Trophoblast cell (in vitro differentiated cells and primary cell): ENCODE data around the gene TBRG1.

Source experiments
- DNase-seq, 2 donors: peaks; one replicate each; pipeline ENCODE4 v3.0.0-alpha.2; 2016
- H2AFZ ChIP-seq: 2 replicates; pipeline ENCODE4 v1.6.1; 2013; ENCODE audit warnings: low read length, moderate library complexity, mild to moderate bottlenecking; ENCODE audit not compliant: insufficient read depth, poor library complexity
- H2AK5ac ChIP-seq: 2 replicates; pipeline ENCODE4 v1.6.1; 2013; ENCODE audit warnings: mild to moderate bottlenecking, low read length
- H2BK120ac ChIP-seq: 2 replicates; pipeline ENCODE4 v1.6.1; 2013; ENCODE audit warnings: low read length, mild to moderate bottlenecking, moderate library complexity; ENCODE audit not compliant: insufficient read depth, poor library complexity
- H2BK12ac ChIP-seq: 2 replicates; pipeline ENCODE4 v1.6.1; 2013; ENCODE audit warnings: mild to moderate bottlenecking, low read length, moderate library complexity
- H2BK5ac ChIP-seq: 2 replicates; pipeline ENCODE4 v1.6.1; 2013; ENCODE audit warnings: low read length, low read depth, moderate library complexity, mild to moderate bottlenecking; ENCODE audit not compliant: poor library complexity
- H3K14ac ChIP-seq: 2 replicates; pipeline ENCODE4 v1.6.1; 2013; ENCODE audit warnings: mild to moderate bottlenecking, low read length
- H3K18ac ChIP-seq: 2 replicates; pipeline ENCODE4 v1.6.1; 2013; ENCODE audit warnings: mild to moderate bottlenecking, low read length
- H3K23ac ChIP-seq: 2 replicates; pipeline ENCODE4 v1.6.1; 2013; ENCODE audit warnings: low read length
- H3K27ac ChIP-seq: 2 replicates; pipeline ENCODE4 v1.5.1; 2013; ENCODE audit warnings: low read depth, mild to moderate bottlenecking, inconsistent platforms, low read length, moderate library complexity
- H3K27me3 ChIP-seq: 2 replicates; pipeline ENCODE4 v1.6.1; 2013; ENCODE audit warnings: inconsistent platforms, mild to moderate bottlenecking, low read length, moderate library complexity; ENCODE audit not compliant: insufficient read depth
- H3K36me3 ChIP-seq, 2 experiments: 1 replicate in 1 of 2; 2 replicates in 1 of 2; pipeline ENCODE4 v1.6.1; 2013; ENCODE audit warnings: low read length in 2 of 2, mild to moderate bottlenecking in 2 of 2, moderate library complexity in 1 of 2; ENCODE audit not compliant: insufficient read depth in 2 of 2, control insufficient read depth in 1 of 2
- H3K4ac ChIP-seq: 2 replicates; pipeline ENCODE4 v1.6.1; 2013; ENCODE audit warnings: low read depth, mild to moderate bottlenecking, low read length, moderate library complexity
- H3K4me1 ChIP-seq, 2 experiments: 1 replicate in 1 of 2; 2 replicates in 1 of 2; pipeline ENCODE4 v1.6.1; 2013; ENCODE audit warnings: low read length in 2 of 2, mild to moderate bottlenecking in 2 of 2, moderate library complexity in 1 of 2; ENCODE audit not compliant: insufficient read depth in 2 of 2, control insufficient read depth in 1 of 2
- H3K4me2 ChIP-seq: 2 replicates; pipeline ENCODE4 v1.6.1; 2013; ENCODE audit warnings: inconsistent platforms, mild to moderate bottlenecking, low read length, moderate library complexity
- H3K4me3 ChIP-seq: 2 replicates; pipeline ENCODE4 v1.5.1; 2013; ENCODE audit warnings: mild to moderate bottlenecking, low read depth, low read length, inconsistent platforms
- H3K79me1 ChIP-seq: one replicate; pipeline ENCODE4 v1.6.1; 2013; ENCODE audit warnings: low read length
- H3K79me2 ChIP-seq: 2 replicates; pipeline ENCODE4 v1.6.1; 2013; ENCODE audit warnings: low read length, mild to moderate bottlenecking; ENCODE audit not compliant: control insufficient read depth, insufficient read depth, poor library complexity
- H3K9ac ChIP-seq: 2 replicates; pipeline ENCODE4 v1.6.1; 2013; ENCODE audit warnings: mild to moderate bottlenecking, low read length
- H3K9me3 ChIP-seq: 2 replicates; pipeline ENCODE4 v1.6.1; 2013; ENCODE audit warnings: low read depth, mild to moderate bottlenecking, control low read depth, inconsistent platforms, low read length; ENCODE audit not compliant: insufficient read depth
- H4K12ac ChIP-seq: 2 replicates; pipeline ENCODE4 v1.6.1; 2013; ENCODE audit warnings: low read depth, mild to moderate bottlenecking, low read length, moderate library complexity
- H4K8ac ChIP-seq: 2 replicates; pipeline ENCODE4 v1.6.1; 2013; ENCODE audit warnings: low read depth, mild to moderate bottlenecking, low read length, moderate library complexity
- H4K91ac ChIP-seq: one replicate; pipeline ENCODE4 v1.6.1; 2013; ENCODE audit warnings: low read depth, mild to moderate bottlenecking, low read length, moderate library complexity
- WGBS: extraction: QIAGEN DNeasy Blood & Tissue Kit; methylation state at CpG from one replicate; pipeline ENCODE4 v1.1.7; 2013; ENCODE audit warnings: missing lambda C conversion rate; ENCODE audit not compliant: insufficient read length, insufficient coverage; ENCODE audit errors: extremely low coverage; 5-methylcytosine and 5-hydroxymethylcytosine counted together

TBRG1 gene

GRCh38 chr11:124643042-124643604, 20.5 kb downstream of the TBRG1 start:
- Histone ChIP-seq H3K4me1 (peaks cover 0 to 3% of the 10 kb centered on the region in 2 experiments), H3K14ac (no peak overlapping the region), H3K4me3 (no peak overlapping the region), H4K12ac (no peak overlapping the region), H3K79me1 (no peaks in the 10 kb centered on the region), H2BK120ac (no peak overlapping the region), H4K8ac (no peak overlapping the region), H2AFZ (no peak overlapping the region), H3K23ac (no peak overlapping the region), H3K4me2 (no peak overlapping the region), H3K4ac (no peak overlapping the region), H2BK12ac (no peak overlapping the region), H3K36me3 (peaks cover 0 to 5% of the 10 kb centered on the region in 2 experiments), H3K27ac (no peak overlapping the region), H2AK5ac (no peak overlapping the region), H3K9ac (no peak overlapping the region), H3K9me3 (peaks cover 2% of the 10 kb centered on the region), H3K27me3 (no peaks in the 10 kb centered on the region), H4K91ac (no peak overlapping the region), H3K79me2 (no peaks in the 10 kb centered on the region), H2BK5ac (no peak overlapping the region), H3K18ac (no peak overlapping the region)
- no CpG with 5 or more reads among the region's 10 CpGs for WGBS
- no peak for DNase-seq

- H3K9ac ChIP-seq: no peak overlapping the region
- H2BK120ac ChIP-seq: no peak overlapping the region
- H2BK5ac ChIP-seq: no peak overlapping the region
- no peak overlapping the region for H2AK5ac ChIP-seq
- H3K9me3 ChIP-seq: peaks cover 2% of the 10 kb centered on the region
- DNase-seq: peak in 1 of 2 donors; percentile 5
- H3K14ac ChIP-seq: no peak overlapping the region
- H2AFZ ChIP-seq: no peak overlapping the region
- H3K79me1 ChIP-seq: no peaks in the 10 kb centered on the region
- no peaks in the 10 kb centered on the region for H3K79me2 ChIP-seq
- H3K4me1 ChIP-seq: peaks cover 0 to 3% of the 10 kb centered on the region in 2 experiments
- no peak overlapping the region for H3K4ac ChIP-seq
- H3K4me3 ChIP-seq: no peak overlapping the region
- H3K36me3 ChIP-seq: peaks cover 0 to 2% of the 10 kb centered on the region in 2 experiments
- no peak overlapping the region for H3K23ac ChIP-seq
- H4K91ac ChIP-seq: no peak overlapping the region
- no peak overlapping the region for H3K4me2 ChIP-seq
- H3K27me3 ChIP-seq: no peaks in the 10 kb centered on the region
- H2BK12ac ChIP-seq: no peak overlapping the region
- no peak overlapping the region for H3K18ac ChIP-seq
- no peak overlapping the region for H4K12ac ChIP-seq
- H3K27ac ChIP-seq: no peak overlapping the region
- no peak overlapping the region for H4K8ac ChIP-seq
- no CpG with 5 or more reads among the region's 3 CpGs for WGBS
Observed at GRCh38 chr11:124643605-124644425, 21.2 kb downstream of the TBRG1 start.

DNA sequence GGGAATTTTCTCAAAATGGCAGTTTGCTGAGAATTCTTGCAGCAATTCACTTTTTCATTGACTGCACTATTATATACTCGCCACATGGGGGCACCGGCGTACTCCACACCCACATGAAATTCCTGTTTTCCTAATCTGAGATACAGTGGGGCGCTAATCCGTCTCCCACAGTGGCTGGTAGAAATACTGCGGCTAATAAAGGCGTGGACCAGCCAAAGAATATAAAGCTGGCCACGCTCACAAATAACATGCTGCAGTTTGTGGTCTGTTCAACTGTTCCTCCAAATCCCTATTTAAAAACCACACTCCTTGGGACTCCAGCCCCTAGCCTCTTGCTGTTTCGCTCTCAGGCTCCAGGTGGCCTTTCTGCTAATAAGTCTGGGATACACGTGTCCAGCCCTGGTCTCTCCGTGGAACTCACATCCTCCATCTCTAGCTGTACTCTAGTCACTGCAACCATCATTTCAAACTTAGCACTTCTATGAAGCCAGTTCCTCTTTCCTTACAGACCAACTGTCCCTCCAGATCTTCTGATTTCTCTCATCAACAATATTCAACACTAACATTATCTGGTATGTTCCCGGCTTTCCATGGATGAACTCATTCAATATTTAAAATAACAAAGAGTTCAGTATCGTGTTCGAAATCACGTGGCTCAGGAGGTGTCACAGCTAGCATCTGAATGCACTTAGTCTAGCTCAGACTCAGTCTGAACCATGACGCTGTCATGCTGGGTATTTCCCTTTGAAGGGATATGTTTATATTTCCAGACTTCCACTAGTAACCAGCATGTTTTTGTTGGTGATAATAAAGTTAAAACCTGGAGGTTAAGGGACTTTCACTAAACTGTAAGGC, 22.0 kb downstream of the TBRG1 start:
- H2AFZ ChIP-seq: no peak overlapping the region
- H3K14ac ChIP-seq: no peak overlapping the region
- no peaks in the 10 kb centered on the region for H3K27me3 ChIP-seq
- no peak overlapping the region for H4K8ac ChIP-seq
- no peak overlapping the region for H3K4ac ChIP-seq
- no peaks in the 10 kb centered on the region for H3K79me1 ChIP-seq
- DNase-seq: peak; percentile 32 to 75
- no peak overlapping the region for H2BK120ac ChIP-seq
- H3K18ac ChIP-seq: no peak overlapping the region
- no peaks in the 10 kb centered on the region for H3K36me3 ChIP-seq
- no CpG with 5 or more reads among the region's 16 CpGs for WGBS
- H4K12ac ChIP-seq: no peak overlapping the region
- peak overlapping the region; percentile 62 for H3K4me2 ChIP-seq
- no peak overlapping the region for H2BK12ac ChIP-seq
- no peak overlapping the region for H3K9ac ChIP-seq
- H2BK5ac ChIP-seq: no peak overlapping the region
- no peaks in the 10 kb centered on the region for H3K79me2 ChIP-seq
- H3K4me3 ChIP-seq: no peak overlapping the region
- no peak overlapping the region for H4K91ac ChIP-seq
- H3K9me3 ChIP-seq: peaks cover 2% of the 10 kb centered on the region
- peaks cover 0 to 3% of the 10 kb centered on the region in 2 experiments for H3K4me1 ChIP-seq
- H3K23ac ChIP-seq: no peak overlapping the region
- H2AK5ac ChIP-seq: no peak overlapping the region
- H3K27ac ChIP-seq: no peak overlapping the region

- Histone ChIP-seq H2AFZ (no peak overlapping the region), H3K79me1 (no peaks in the 10 kb centered on the region), H4K8ac (no peak overlapping the region), H3K4me1 (peaks cover 0 to 3% of the 10 kb centered on the region in 2 experiments), H3K36me3 (no peaks in the 10 kb centered on the region), H3K4ac (no peak overlapping the region), H4K12ac (no peak overlapping the region), H3K14ac (no peak overlapping the region), H3K27ac (no peak overlapping the region), H3K23ac (no peak overlapping the region), H3K9me3 (peaks cover 2% of the 10 kb centered on the region), H2AK5ac (no peak overlapping the region), H3K79me2 (no peaks in the 10 kb centered on the region), H3K9ac (no peak overlapping the region), H2BK5ac (no peak overlapping the region), H3K4me2 (no peak overlapping the region), H4K91ac (no peak overlapping the region), H3K27me3 (no peaks in the 10 kb centered on the region), H2BK120ac (no peak overlapping the region), H2BK12ac (no peak overlapping the region), H3K4me3 (no peak overlapping the region), H3K18ac (no peak overlapping the region)
- no CpG with 5 or more reads among the region's 3 CpGs for WGBS
- DNase-seq: no peak
Observed at GRCh38 chr11:124646148-124646547, 23.5 kb downstream of the TBRG1 start.
